BLaER1 (cell line): Measurements from ENCODE around the gene TENM4.

ENCODE experiments used
- H3K27ac ChIP-seq: shearing (Covaris generic); formaldehyde crosslinking; 2 replicates; pipeline ENCODE4 v1.8.1; 2022
- H3K27me3 ChIP-seq: shearing (Covaris generic); formaldehyde crosslinking; 2 replicates; pipeline ENCODE4 v1.8.1; 2022
- H3K36me3 ChIP-seq: shearing (Covaris generic); formaldehyde crosslinking; 2 replicates; pipeline ENCODE4 v1.8.1; 2022
- H3K4me1 ChIP-seq: shearing (Covaris generic); formaldehyde crosslinking; 2 replicates; pipeline ENCODE4 v1.8.1; 2022
- H3K4me2 ChIP-seq: shearing (Covaris generic); formaldehyde crosslinking; 2 replicates; pipeline ENCODE4 v1.8.1; 2022
- H3K4me3 ChIP-seq: shearing (Covaris generic); formaldehyde crosslinking; 2 replicates; pipeline ENCODE4 v1.8.1; 2022
- H3K9ac ChIP-seq: shearing (Covaris generic); formaldehyde crosslinking; 2 replicates; pipeline ENCODE4 v1.8.1; 2022
- H3K9me3 ChIP-seq: shearing (Covaris generic); formaldehyde crosslinking; 2 replicates; pipeline ENCODE4 v1.8.1; 2022
- H4K20me1 ChIP-seq: shearing (Covaris generic); formaldehyde crosslinking; 2 replicates; pipeline ENCODE4 v1.8.1; 2022
- Cebpa-rat ChIP-seq: shearing (Covaris generic); IDR thresholded peaks from 2 replicates; pipeline ENCODE4 v1.8.1; 2022

The TENM4 gene

DNA sequence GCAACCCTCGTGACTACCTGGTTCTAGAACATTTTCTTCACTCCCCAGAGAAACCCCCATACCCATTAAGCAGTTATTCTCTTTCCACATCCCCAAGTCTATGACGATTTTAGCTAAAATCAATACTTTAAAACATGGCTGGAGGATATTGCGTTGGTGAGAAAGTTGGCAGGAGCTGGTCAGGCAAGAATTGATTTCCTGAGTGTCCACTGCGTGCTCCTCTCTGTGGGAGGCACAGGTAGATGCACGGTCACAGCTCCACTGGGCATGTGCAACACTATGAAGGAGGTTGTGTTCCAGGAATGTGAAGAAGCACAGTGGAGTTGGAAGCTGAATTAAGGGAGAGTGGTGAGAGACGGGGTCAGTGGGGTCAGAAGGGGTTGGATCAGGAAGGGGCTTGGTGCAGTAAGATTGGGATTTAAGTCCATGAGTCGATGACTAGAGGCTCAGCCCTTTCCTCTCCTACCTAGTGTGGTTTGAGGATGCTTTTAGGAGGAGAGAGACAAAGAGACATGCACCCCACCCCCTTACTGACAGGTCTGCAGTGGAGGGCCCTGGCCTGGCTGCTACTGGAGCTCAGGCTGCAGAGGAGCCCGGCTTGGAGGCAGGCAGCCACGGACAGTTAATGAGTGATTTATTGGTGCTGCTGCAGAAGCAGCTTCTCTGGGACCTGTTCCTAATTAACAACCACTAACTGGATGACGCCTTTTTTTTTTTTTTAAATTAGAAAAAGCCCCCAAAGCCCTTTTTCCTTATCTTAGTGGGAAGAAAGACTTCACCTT lies 395.6 kb downstream of the TENM4 start:
- TF ChIP-seq Cebpa-rat: no peak
- Histone ChIP-seq H3K36me3 (peaks cover 4% of the 10 kb centered on the region; the same call in 1 of the 2 replicates), H4K20me1 (peaks cover 13% of the 10 kb centered on the region; the same call in 1 of the 2 replicates), H3K9me3 (no peaks in the 10 kb centered on the region), H3K4me2 (no peak overlapping the region), H3K27ac (no peak overlapping the region), H3K9ac (no peak overlapping the region), H3K4me3 (no peak overlapping the region), H3K4me1 (no peaks in the 10 kb centered on the region), H3K27me3 (no peaks in the 10 kb centered on the region)

DNA sequence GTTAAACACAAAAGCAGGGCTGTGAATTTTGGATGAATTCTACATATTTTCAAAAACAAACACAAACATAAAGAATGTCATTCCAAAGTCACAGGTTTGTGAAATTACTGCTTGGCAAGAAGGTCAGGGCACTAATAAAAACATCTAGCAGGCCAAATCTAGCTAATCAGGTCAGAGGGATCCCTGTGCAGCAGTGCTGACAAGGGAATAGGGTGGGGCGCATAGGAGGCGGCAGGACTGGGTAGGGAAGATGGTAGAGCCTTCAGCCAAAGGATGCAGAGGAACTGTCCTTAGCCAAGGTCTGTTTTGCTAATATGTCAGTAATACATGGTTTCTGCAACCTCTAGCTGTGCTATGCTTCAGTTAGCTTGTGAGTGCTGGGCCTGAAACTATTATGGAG lies 396.6 kb downstream of the TENM4 start:
- TF ChIP-seq Cebpa-rat: no peak
- Histone ChIP-seq H3K27ac (no peak overlapping the region), H3K4me2 (no peak overlapping the region), H4K20me1 (peaks cover 13% of the 10 kb centered on the region; the same call in 1 of the 2 replicates), H3K36me3 (peaks cover 4% of the 10 kb centered on the region; the same call in 1 of the 2 replicates), H3K9ac (no peak overlapping the region), H3K4me3 (no peak overlapping the region), H3K4me1 (no peaks in the 10 kb centered on the region), H3K27me3 (no peaks in the 10 kb centered on the region), H3K9me3 (no peaks in the 10 kb centered on the region)

DNA sequence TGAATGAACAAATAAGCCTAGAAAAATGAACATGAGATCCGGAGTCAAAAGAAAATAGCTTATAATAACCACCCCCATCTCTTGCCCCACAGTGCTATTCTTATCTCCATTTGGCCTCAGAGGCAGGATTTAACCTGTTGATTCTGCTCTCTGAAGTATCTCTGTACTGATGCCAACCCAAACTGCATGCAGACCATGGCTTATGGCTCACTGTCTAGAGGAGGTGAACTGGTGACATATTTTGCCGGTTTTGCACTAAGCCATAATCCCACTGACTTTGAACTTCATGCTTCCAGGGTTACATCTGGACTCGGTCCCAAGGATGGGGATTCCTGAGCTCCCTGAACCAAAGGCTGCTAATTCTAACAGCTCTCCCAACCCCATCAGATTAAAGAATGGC lies 397.1 kb downstream of the TENM4 start:
- Histone ChIP-seq H3K9ac (no peak overlapping the region), H3K36me3 (peaks cover 4% of the 10 kb centered on the region; the same call in 1 of the 2 replicates), H3K27ac (no peak overlapping the region), H4K20me1 (peaks cover 13% of the 10 kb centered on the region), H3K4me2 (no peak overlapping the region), H3K27me3 (no peaks in the 10 kb centered on the region), H3K9me3 (no peaks in the 10 kb centered on the region), H3K4me3 (no peak overlapping the region), H3K4me1 (no peaks in the 10 kb centered on the region)
- TF ChIP-seq Cebpa-rat: no peak

DNA sequence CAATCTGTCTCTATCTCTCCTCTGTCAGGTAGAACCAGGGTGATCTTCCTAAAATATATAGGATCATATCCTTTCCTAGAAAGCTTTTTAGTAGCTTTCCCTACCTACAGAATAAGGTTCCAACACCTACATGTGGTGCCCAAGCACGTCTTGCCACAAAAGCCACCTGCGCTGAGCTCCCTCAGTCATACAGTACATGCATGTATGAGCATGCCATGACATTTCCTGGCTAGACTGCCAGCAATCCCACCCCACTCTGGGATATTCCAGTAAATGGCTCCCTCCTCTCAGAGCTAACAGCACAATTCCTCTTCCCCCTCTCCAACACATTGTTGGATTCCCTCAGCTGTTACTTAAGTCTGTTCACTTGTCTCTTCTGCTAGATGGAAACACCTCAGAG lies 398.0 kb downstream of the TENM4 start:
- no peaks in the 10 kb centered on the region for H3K4me1 ChIP-seq
- H3K27me3 ChIP-seq: no peaks in the 10 kb centered on the region
- no peak for TF ChIP-seq Cebpa-rat
- no peaks in the 10 kb centered on the region for H3K9me3 ChIP-seq
- H3K4me3 ChIP-seq: no peak overlapping the region
- H3K27ac ChIP-seq: no peak overlapping the region
- no peak overlapping the region for H3K4me2 ChIP-seq
- H4K20me1 ChIP-seq: peaks cover 13% of the 10 kb centered on the region
- no peak overlapping the region for H3K9ac ChIP-seq
- peaks cover 4% of the 10 kb centered on the region; the same call in 1 of the 2 replicates for H3K36me3 ChIP-seq

DNA sequence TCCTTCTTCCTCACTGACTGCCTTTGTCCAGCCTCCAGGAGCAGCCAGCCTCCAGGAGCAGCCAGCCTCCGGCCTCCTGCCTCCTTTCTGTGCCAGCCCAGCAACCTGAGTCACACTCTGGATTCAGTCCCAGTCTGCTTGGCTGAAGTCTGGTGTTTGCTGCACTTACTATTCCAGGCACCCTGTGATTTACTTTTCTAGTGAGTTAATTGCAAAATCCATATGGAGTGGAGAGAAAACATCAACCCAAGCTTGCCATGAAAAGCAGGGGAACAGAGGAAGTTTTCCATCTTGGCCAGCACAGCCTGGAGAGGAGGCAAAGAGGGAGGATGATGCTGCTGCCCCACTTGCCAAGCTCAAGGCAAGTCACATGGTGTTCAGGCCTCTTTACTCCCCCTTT lies 400.5 kb downstream of the TENM4 start:
- Histone ChIP-seq H3K27ac (no peak overlapping the region), H3K4me2 (no peak overlapping the region), H3K27me3 (no peaks in the 10 kb centered on the region), H3K4me1 (no peaks in the 10 kb centered on the region), H3K9me3 (no peaks in the 10 kb centered on the region), H4K20me1 (peaks cover 9% of the 10 kb centered on the region; the same call in 1 of the 2 replicates), H3K36me3 (no peaks in the 10 kb centered on the region), H3K9ac (no peak overlapping the region), H3K4me3 (no peak overlapping the region)
- TF ChIP-seq Cebpa-rat: no peak

DNA sequence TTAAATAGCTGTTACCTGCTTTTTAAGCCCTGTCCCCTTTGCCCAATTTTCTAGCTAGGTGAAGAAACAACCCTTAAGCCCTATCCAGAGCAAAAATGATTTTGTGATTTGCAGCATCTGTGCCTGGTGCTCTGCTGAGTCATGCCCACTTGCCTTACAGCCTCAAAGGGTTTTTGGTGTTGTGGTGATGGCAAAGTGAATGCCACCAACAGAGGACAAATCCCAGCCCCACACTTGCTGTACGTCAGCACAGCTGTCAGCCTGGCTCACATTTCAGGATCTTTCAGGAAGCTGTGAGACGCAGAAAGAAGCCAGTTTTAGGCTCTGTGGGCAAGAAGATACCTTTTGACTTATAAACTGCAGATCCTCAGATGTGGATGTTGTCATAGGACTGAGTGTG lies 401.7 kb downstream of the TENM4 start:
- Histone ChIP-seq H3K9me3 (no peaks in the 10 kb centered on the region), H3K36me3 (no peaks in the 10 kb centered on the region), H3K27ac (no peak overlapping the region), H4K20me1 (peaks cover 18% of the 10 kb centered on the region; the same call in 1 of the 2 replicates), H3K4me1 (no peaks in the 10 kb centered on the region), H3K4me2 (no peak overlapping the region), H3K4me3 (no peak overlapping the region), H3K9ac (no peak overlapping the region), H3K27me3 (no peaks in the 10 kb centered on the region)
- no peak for TF ChIP-seq Cebpa-rat

DNA sequence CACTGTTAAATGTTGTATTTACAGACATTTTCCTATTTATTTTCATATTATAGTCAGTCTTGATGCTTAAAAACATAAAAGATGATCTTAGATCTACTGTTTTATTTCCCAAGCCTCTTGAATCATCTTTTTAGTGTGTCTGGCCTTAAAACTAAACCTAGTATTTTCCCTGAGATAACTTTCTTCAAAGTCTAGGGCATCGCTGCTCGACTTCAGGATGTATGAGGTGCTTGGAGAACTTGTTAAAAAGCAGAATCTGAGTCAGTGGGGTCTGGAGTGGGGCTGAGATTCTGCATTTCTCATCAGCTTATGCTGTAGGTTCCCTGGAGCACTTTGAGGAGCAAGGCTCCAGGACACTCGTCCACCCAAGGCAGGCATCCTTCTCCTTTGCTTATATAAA lies 404.9 kb downstream of the TENM4 start:
- Histone ChIP-seq H3K27me3 (no peaks in the 10 kb centered on the region), H3K4me2 (no peak overlapping the region)
- TF ChIP-seq Cebpa-rat: no peak

DNA sequence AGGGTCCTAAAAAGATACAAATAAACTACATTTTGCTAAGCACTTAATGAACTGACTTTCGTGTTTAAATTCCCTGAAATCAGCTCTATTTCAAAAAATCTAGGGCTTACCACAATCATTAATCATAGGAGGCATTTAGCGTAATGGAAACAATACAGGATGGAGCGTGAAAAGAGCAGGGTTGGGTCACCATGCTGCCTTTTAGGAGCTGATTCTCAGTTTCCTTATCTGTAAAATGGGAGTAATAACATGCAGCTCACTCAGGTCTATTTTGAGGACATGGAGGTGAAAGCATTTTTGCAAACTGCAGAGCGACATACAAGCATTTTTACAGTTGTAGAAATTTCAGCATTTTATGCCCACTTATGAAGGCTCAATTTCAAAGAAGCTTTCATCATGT lies 407.0 kb downstream of the TENM4 start:
- Histone ChIP-seq H3K4me3 (no peak overlapping the region), H3K27me3 (no peaks in the 10 kb centered on the region), H3K4me1 (0 out of 2 replicates have a peak, but pooled peaks cover 4% of the 10 kb centered on the region), H3K4me2 (no peak overlapping the region), H3K9me3 (no peaks in the 10 kb centered on the region), H3K27ac (no peak overlapping the region), H3K9ac (no peak overlapping the region), H3K36me3 (no peaks in the 10 kb centered on the region), H4K20me1 (peaks cover 48% of the 10 kb centered on the region; the same call in 1 of the 2 replicates)
- no peak for TF ChIP-seq Cebpa-rat

More for the DNA sequence above, 404.9 kb downstream of the TENM4 start:
- Histone ChIP-seq H3K4me1 (no peaks in the 10 kb centered on the region), H3K27ac (no peak overlapping the region), H4K20me1 (peaks cover 28% of the 10 kb centered on the region; the same call in 1 of the 2 replicates), H3K36me3 (no peaks in the 10 kb centered on the region), H3K4me3 (no peak overlapping the region), H3K9me3 (no peaks in the 10 kb centered on the region), H3K9ac (no peak overlapping the region)

DNA sequence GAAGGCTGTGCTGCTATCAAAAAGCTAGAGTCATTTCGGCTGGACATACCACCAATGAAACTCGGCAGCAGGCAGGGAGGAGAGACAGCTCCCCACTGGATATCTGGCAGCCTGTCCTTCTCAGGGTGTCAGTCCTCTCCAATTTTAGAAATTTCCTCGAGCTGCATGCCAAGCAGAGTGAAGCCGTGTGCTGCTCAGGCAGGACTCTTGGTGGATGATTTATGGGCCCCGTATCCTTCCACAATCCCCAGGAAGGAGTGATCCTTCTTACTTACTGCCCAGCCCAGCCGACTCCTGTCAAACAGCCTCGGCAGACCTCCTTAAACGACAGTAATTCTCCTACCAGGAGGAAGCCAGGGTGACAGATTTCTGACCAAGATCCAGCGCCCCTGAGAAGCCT lies 410.4 kb downstream of the TENM4 start:
- Histone ChIP-seq H3K9me3 (no peaks in the 10 kb centered on the region), H4K20me1 (peaks cover 73% of the 10 kb centered on the region), H3K4me3 (no peak overlapping the region), H3K27ac (no peak overlapping the region), H3K36me3 (no peaks in the 10 kb centered on the region), H3K9ac (no peak overlapping the region), H3K27me3 (no peaks in the 10 kb centered on the region), H3K4me1 (peaks cover 31% of the 10 kb centered on the region), H3K4me2 (no peak overlapping the region)
- TF ChIP-seq Cebpa-rat: no peak

DNA sequence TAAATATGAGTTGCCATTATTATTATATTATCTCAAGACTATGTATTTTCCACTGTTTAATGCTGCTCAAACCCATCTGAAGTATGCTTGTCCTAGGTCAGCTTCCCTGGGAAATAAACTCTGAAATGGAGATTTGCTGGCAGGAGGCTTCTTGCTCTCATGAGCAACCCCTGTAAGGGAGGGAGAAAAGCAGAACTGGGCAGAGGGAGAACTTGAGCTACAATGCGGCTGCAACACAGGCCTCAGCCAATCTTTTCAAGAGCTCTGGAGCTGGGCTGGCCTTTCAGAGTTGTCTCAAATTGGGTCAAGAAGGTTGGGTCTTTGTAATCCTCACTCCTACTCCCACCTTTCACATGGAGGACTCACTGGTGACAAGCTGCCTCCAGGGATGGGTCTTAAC lies 412.6 kb downstream of the TENM4 start:
- no peaks in the 10 kb centered on the region for H3K9me3 ChIP-seq
- H3K27ac ChIP-seq: no peak overlapping the region
- no peaks in the 10 kb centered on the region for H3K36me3 ChIP-seq
- no peak overlapping the region for H3K4me3 ChIP-seq
- peaks cover 31% of the 10 kb centered on the region for H3K4me1 ChIP-seq
- no peak overlapping the region for H3K9ac ChIP-seq
- no peak for TF ChIP-seq Cebpa-rat
- H3K4me2 ChIP-seq: peak overlapping the region; percentile 82
- H4K20me1 ChIP-seq: peaks cover 63% of the 10 kb centered on the region
- no peaks in the 10 kb centered on the region for H3K27me3 ChIP-seq
